ENCODE data around the gene ELP5.
A peak's percentile ranks its signal among the peaks of the same experiment; 100 is the strongest.

Gene ELP5

DNA sequence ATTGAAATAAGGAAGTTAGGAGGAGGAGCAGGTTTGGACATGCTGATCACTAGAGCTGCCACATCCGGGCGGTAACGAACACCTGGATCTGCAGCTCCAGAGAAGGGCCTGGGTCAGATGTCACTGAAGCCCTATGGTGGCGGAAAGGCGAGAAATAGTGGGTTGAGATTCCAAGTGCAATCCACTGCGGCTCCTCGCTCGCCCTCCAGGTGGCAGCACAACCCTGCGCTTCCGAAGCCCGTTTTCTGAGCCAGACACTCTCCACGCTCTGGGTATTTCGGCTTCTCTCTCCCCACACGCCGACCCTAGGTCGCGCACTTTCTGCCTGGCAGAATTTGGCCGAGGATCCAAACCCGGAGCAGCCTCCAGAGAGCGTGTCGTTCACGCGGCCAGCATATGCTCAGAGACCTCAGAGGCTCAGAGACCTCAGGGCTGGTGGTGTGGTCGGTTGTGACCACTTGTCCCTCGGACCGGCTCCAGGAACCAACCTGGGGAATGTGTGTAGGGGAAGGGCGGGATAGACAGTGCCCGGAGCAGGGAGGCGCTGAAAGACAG lies 28.6 kb downstream of the ELP5 start:
- no peak overlapping the region for H2AFZ ChIP-seq (ENCODE audit: low read length)
- no peaks in the 10 kb centered on the region for H3K9me2 ChIP-seq (ENCODE audit: low read depth, low read length)
- H3K27me3 ChIP-seq (ENCODE audit: insufficient read depth, low read length) = 0 out of 2 replicates have a peak, but pooled peaks cover under 1% of the 10 kb centered on the region
- peak overlapping the region; percentile 53 for H3K4me3 ChIP-seq (ENCODE audit: low read depth, low read length, poor library complexity, severe bottlenecking)
- peaks cover 15% of the 10 kb centered on the region for H3K4me1 ChIP-seq (ENCODE audit: insufficient read depth, low read length, severe bottlenecking)
- no peaks in the 10 kb centered on the region for H3F3A ChIP-seq (ENCODE audit: insufficient read depth, low read length)
- H3K79me2 ChIP-seq (ENCODE audit: insufficient read depth, low read length) = no peaks in the 10 kb centered on the region
- H3K9me3 ChIP-seq (ENCODE audit: low read length) = no peaks in the 10 kb centered on the region
- no peaks in the 10 kb centered on the region for H3K36me3 ChIP-seq (ENCODE audit: insufficient read depth, low read length)
- H3K4me2 ChIP-seq (ENCODE audit: low read length) = peak overlapping the region; percentile 80
- no peak overlapping the region for H3K27ac ChIP-seq (ENCODE audit: low read depth, low read length, poor library complexity, severe bottlenecking)
- TF ChIP-seq, protein P1, sequence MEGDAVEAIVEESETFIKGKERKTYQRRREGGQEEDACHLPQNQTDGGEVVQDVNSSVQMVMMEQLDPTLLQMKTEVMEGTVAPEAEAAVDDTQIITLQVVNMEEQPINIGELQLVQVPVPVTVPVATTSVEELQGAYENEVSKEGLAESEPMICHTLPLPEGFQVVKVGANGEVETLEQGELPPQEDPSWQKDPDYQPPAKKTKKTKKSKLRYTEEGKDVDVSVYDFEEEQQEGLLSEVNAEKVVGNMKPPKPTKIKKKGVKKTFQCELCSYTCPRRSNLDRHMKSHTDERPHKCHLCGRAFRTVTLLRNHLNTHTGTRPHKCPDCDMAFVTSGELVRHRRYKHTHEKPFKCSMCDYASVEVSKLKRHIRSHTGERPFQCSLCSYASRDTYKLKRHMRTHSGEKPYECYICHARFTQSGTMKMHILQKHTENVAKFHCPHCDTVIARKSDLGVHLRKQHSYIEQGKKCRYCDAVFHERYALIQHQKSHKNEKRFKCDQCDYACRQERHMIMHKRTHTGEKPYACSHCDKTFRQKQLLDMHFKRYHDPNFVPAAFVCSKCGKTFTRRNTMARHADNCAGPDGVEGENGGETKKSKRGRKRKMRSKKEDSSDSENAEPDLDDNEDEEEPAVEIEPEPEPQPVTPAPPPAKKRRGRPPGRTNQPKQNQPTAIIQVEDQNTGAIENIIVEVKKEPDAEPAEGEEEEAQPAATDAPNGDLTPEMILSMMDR (IDR thresholded peaks at IDR 0.05; ENCODE audit: low read length) = peak; percentile 92
- TF ChIP-seq EZH2 (IDR thresholded peaks at IDR 0.05; ENCODE audit: borderline replicate concordance, low read length) = no peak
- peak overlapping the region; percentile 28; the same call in 1 of the 2 replicates for H3K9ac ChIP-seq (ENCODE audit: low read length)
- no peaks in the 10 kb centered on the region for H4K20me1 ChIP-seq (ENCODE audit: insufficient read depth, low read length)

DNA sequence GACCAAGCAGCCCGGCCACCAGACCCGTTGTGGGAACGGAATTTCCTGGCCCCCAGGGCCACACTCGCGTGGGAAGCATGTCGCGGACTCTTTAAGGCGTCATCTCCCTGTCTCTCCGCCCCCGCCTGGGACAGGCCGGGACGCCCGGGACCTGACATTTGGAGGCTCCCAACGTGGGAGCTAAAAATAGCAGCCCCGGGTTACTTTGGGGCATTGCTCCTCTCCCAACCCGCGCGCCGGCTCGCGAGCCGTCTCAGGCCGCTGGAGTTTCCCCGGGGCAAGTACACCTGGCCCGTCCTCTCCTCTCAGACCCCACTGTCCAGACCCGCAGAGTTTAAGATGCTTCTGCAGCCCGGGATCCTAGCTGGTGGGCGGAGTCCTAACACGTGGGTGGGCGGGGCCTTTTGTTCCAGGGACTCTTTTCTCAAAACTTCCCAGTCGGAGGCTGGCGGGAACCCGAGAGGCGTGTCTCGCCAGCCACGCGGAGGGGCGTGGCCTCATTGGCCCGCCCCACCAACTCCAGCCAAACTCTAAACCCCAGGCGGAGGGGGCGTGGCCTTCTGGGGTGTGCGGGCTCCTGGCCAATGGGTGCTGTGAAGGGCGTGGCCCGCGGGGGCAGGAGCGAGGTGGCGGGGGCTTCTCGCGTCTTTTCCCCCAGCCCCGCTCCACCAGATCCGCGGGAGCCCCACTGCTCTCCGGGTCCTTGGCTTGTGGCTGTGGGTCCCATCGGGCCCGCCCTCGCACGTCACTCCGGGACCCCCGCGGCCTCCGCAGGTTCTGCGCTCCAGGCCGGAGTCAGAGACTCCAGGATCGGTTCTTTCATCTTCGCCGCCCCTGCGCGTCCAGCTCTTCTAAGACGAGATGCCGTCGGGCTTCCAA lies 29.3 kb downstream of the ELP5 start, which contains the start of gene SLC2A4:
SLC2A4 (plus strand) TSS at position 645 of the 879 bp plus-strand sequence; CDS start at position 862, 217 bp downstream.
- H3K4me2 ChIP-seq (ENCODE audit: low read length) = peak within 1 kb of the TSS; percentile 80
- no peak within 1 kb of the TSS for H2AFZ ChIP-seq (ENCODE audit: low read length)
- peaks cover 15% of the 10 kb centered on the region for H3K4me1 ChIP-seq (ENCODE audit: insufficient read depth, low read length, severe bottlenecking)
- no peak within 1 kb of the TSS for H3K27ac ChIP-seq (ENCODE audit: low read depth, low read length, poor library complexity, severe bottlenecking)
- H3K4me3 ChIP-seq (ENCODE audit: low read depth, low read length, poor library complexity, severe bottlenecking) = peak within 1 kb of the TSS; percentile 53
- H3F3A ChIP-seq (ENCODE audit: insufficient read depth, low read length) = no peaks in the 10 kb centered on the region
- TF ChIP-seq EZH2 (IDR thresholded peaks at IDR 0.05; ENCODE audit: borderline replicate concordance, low read length) = no peak
- TF ChIP-seq, protein P1 (IDR thresholded peaks at IDR 0.05; ENCODE audit: low read length) = no peak
- 0 out of 2 replicates have a peak, but pooled peaks cover 7% of the 10 kb centered on the region for H3K27me3 ChIP-seq (ENCODE audit: insufficient read depth, low read length)
- no peaks in the 10 kb centered on the region for H3K79me2 ChIP-seq (ENCODE audit: insufficient read depth, low read length)
- H3K36me3 ChIP-seq (ENCODE audit: insufficient read depth, low read length) = no peaks in the 10 kb centered on the region
- no peaks in the 10 kb centered on the region for H3K9me3 ChIP-seq (ENCODE audit: low read length)
- H4K20me1 ChIP-seq (ENCODE audit: insufficient read depth, low read length) = no peaks in the 10 kb centered on the region
- peak within 1 kb of the TSS; percentile 28; the same call in 1 of the 2 replicates for H3K9ac ChIP-seq (ENCODE audit: low read length)
- H3K9me2 ChIP-seq (ENCODE audit: low read depth, low read length) = no peaks in the 10 kb centered on the region

DNA sequence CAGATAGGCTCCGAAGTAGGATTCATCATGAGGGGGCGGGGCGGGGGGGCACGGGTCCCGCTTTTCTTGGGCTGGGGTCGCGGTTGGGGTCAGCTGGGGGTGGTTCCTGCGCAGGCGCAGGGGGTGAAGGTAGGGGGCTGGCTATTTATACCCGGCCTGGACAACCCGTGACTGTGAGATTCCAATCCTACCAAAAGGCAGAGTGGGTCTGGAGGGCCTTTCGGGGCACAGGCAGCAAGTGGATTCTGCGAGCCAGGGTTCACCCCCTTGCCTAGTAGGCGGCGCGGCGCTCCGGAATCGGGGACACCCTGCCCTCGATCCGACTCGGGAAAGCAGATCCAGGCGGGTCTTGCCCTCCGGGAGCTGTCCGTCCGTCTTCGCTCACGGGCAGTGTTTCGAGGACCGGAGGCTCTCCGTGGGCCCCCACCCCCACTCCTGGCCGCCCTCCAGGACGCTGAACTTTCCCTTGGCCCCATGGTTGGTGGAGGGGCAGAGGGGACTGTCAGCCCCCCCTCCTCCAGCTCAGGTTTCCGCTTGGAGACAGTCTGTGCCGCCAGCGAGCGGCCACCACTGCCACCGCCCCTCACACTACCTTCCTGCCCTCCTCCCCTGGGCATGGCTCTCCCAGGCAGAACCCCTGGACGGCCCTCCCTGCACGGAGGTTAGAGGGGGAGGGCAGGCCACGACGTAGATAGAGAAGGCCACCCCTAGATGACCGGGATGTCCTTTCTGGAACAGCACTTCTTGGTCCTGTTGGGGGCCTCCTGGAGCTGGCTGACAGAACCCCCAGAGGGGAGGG lies 30.1 kb downstream of the ELP5 start:
- TF ChIP-seq, protein P1 (IDR thresholded peaks at IDR 0.05; ENCODE audit: low read length) = no peak
- no peaks in the 10 kb centered on the region for H3K36me3 ChIP-seq (ENCODE audit: insufficient read depth, low read length)
- H3K9ac ChIP-seq (ENCODE audit: low read length) = no peak overlapping the region
- H4K20me1 ChIP-seq (ENCODE audit: insufficient read depth, low read length) = no peaks in the 10 kb centered on the region
- no peak overlapping the region for H3K27ac ChIP-seq (ENCODE audit: low read depth, low read length, poor library complexity, severe bottlenecking)
- H3F3A ChIP-seq (ENCODE audit: insufficient read depth, low read length) = no peaks in the 10 kb centered on the region
- H3K4me2 ChIP-seq (ENCODE audit: low read length) = peak overlapping the region; percentile 80
- H3K27me3 ChIP-seq (ENCODE audit: insufficient read depth, low read length) = 0 out of 2 replicates have a peak, but pooled peaks cover 7% of the 10 kb centered on the region
- no peaks in the 10 kb centered on the region for H3K79me2 ChIP-seq (ENCODE audit: insufficient read depth, low read length)
- H3K9me3 ChIP-seq (ENCODE audit: low read length) = no peaks in the 10 kb centered on the region
- peak overlapping the region; percentile 53 for H3K4me3 ChIP-seq (ENCODE audit: low read depth, low read length, poor library complexity, severe bottlenecking)
- H3K4me1 ChIP-seq (ENCODE audit: insufficient read depth, low read length, severe bottlenecking) = peaks cover 15% of the 10 kb centered on the region
- H3K9me2 ChIP-seq (ENCODE audit: low read depth, low read length) = no peaks in the 10 kb centered on the region
- H2AFZ ChIP-seq (ENCODE audit: low read length) = no peak overlapping the region
